Ovary (tissue), 9 donors: ENCODE results near the gene BRPF1. TPM values are rescaled to one million over a fixed set of nuclear protein-coding genes. Genes with fewer than 3 reads are reported as not detected.

Source experiments
- DNase-seq, 5 donors: peaks; one replicate each; pipeline ENCODE4 v3.0.0-alpha.2; 2019 to 2020
- H3K27ac ChIP-seq, 2 donors: fragments of 200-600 bp; one replicate each; pipeline versions ENCODE4 v1.5.1 to v1.8.0; 2019 to 2022
- H3K27me3 ChIP-seq: fragments of 200-600 bp; one replicate; pipeline ENCODE4 v1.8.0; 2022
- H3K36me3 ChIP-seq: fragments of 200-600 bp; sonication (generic); one replicate; pipeline ENCODE4 v1.5.1; 2019
- H3K4me1 ChIP-seq: one replicate; pipeline ENCODE4 v1.8.1; 2013; ENCODE audit warnings: mild to moderate bottlenecking, moderate library complexity; ENCODE audit not compliant: insufficient read depth
- H3K4me3 ChIP-seq: fragments of 200-600 bp; sonication (generic); one replicate; pipeline ENCODE4 v1.5.1; 2017
- H3K9me3 ChIP-seq, 2 donors: fragments of 200-600 bp in 1 of 2; sonication (generic) in 1 of 2; one replicate each; pipeline versions ENCODE4 v1.5.1 to v1.8.1; 2013 to 2019; ENCODE audit warnings: mild to moderate bottlenecking in 1 of 2, moderate library complexity in 1 of 2
- CTCF ChIP-seq, 3 donors: fragments of 450-650 bp in 2 of 3; fragments of 200-600 bp in 1 of 3; IDR thresholded peaks; one replicate each; pipeline versions ENCODE4 v1.5.1 to v1.8.0; 2016 to 2022; ENCODE audit warnings: antibody characterized with exemption in 3 of 3, mild to moderate bottlenecking in 1 of 3
- EP300 ChIP-seq: sonication (generic); formaldehyde crosslinking; IDR thresholded peaks from one replicate; pipeline ENCODE4 v1.6.1; 2017; ENCODE audit warnings: antibody characterized with exemption
- POLR2A ChIP-seq: fragments of 450-650 bp; IDR thresholded peaks from one replicate; pipeline ENCODE4 v1.6.1; 2017; ENCODE audit warnings: antibody characterized with exemption, mild to moderate bottlenecking, moderate library complexity
- WGBS, 3 donors: extraction: QIAGEN DNeasy Blood & Tissue Kit in 1 of 3; methylation state at CpG; one replicate each; pipeline versions ENCODE4 v1.1.5 to v1.1.7; 2013 to 2017; 5-methylcytosine and 5-hydroxymethylcytosine counted together
- intact Hi-C, 4 donors: fragments of 100-400 bp; cut with DNase I; formaldehyde crosslinking; loops; one replicate each; pipeline versions ENCODE4 v1.11.0 to v1.15.1; 2022 to 2023
- polyA plus RNA-seq, 2 donors: library from polyadenylated mRNA; stranded (reverse); fragments of 200-250 nt in 1 of 2; fragments of 350-450 nt in 1 of 2; fragmentation: Illumina TruSeq in 1 of 2; extraction: RNeasy Lipid Tissue Mini Kit (QIAGEN cat#74804) in 1 of 2; gene quantifications; one replicate each; pipeline ENCODE4 v1.2.3, GENCODE V29; 2013 to 2014
- total RNA-seq, 7 donors: library from RNA; depleted of rRNA in 2 of 7; stranded (reverse); fragments of >200 nt in 2 of 7; fragmentation: NEBNext Ultra II Directional in 3 of 7; extraction: Animal tissue kit (Norgen Biotek cat#: 25700) in 3 of 7; gene quantifications; one replicate each; pipeline versions ENCODE4 v1.1.0 to v1.2.4, GENCODE V29; 2016 to 2023
- donor health status: DM: no; HTN: no; CAD: no; lungs with moderate emphysema.
- donor health status: DM: no; HTN: no; CAD: no.
- donor health status: Bipolar disorder and iron deficiency.
- donor health status: DM: yes; HTN: yes; CAD: no.
- donor health status: DM: no; HTN: no; CAD: no.
- donor health status: DM: yes; HTN: yes; CAD: no.

BRPF1 gene
- total and polyA plus RNA-seq, 9 donors = 7.2 to 26.4 (median 16.7) TPM

- 90 to 93% (median 92%) methylated on average over 10 of the region's 10 CpGs for WGBS, 3 donors
- no peak for DNase-seq
- intact Hi-C loops = no loop called here
- Histone ChIP-seq H3K4me3 (no peak overlapping the region), H3K9me3 (no peaks in the 10 kb centered on the region), H3K27ac (no peak overlapping the region), H3K36me3 (no peaks in the 10 kb centered on the region), H3K27me3 (no peaks in the 10 kb centered on the region), H3K4me1 (no peaks in the 10 kb centered on the region)
- no peak for TF ChIP-seq CTCF (IDR thresholded peaks at IDR 0.05)
- TF ChIP-seq EP300 = no peak
- TF ChIP-seq POLR2A = no peak
Observed at GRCh38 chr3:9760779-9761505, 29.4 kb downstream of the BRPF1 start.

- WGBS, 3 donors = 89 to 93% (median 90%) methylated on average over 5 of the region's 5 CpGs
- Histone ChIP-seq H3K9me3 (no peaks in the 10 kb centered on the region), H3K27me3 (no peaks in the 10 kb centered on the region), H3K36me3 (no peaks in the 10 kb centered on the region), H3K27ac (no peak overlapping the region), H3K4me3 (no peak overlapping the region), H3K4me1 (no peaks in the 10 kb centered on the region)
- TF ChIP-seq EP300 = no peak
- TF ChIP-seq POLR2A = no peak
- TF ChIP-seq CTCF (IDR thresholded peaks at IDR 0.05) = no peak
- intact Hi-C loops = no loop called here
- no peak for DNase-seq
Observed at GRCh38 chr3:9761919-9762318, 30.4 kb downstream of the BRPF1 start.

GRCh38 chr3:9762871-9763270, 31.3 kb downstream of the BRPF1 start:
- H3K27me3 ChIP-seq = no peaks in the 10 kb centered on the region
- no peak overlapping the region for H3K4me3 ChIP-seq
- H3K27ac ChIP-seq = no peak overlapping the region
- no peaks in the 10 kb centered on the region for H3K4me1 ChIP-seq
- no peaks in the 10 kb centered on the region for H3K9me3 ChIP-seq
- 86 to 87% (median 87%) methylated on average over 8 of the region's 8 CpGs for WGBS, 3 donors
- DNase-seq = no peak
- intact Hi-C loops = no loop called here
- TF ChIP-seq EP300 (no peak), CTCF (IDR thresholded peaks at IDR 0.05) (no peak)
- no peaks in the 10 kb centered on the region for H3K36me3 ChIP-seq

- no peaks in the 10 kb centered on the region for H3K36me3 ChIP-seq
Observed at GRCh38 chr3:9765865-9766264, 34.3 kb downstream of the BRPF1 start.

More at GRCh38 chr3:9765865-9766264, 34.3 kb downstream of the BRPF1 start:
- Histone ChIP-seq H3K27ac (no peak overlapping the region), H3K4me1 (peaks cover 6% of the 10 kb centered on the region), H3K27me3 (no peaks in the 10 kb centered on the region), H3K9me3 (no peaks in the 10 kb centered on the region), H3K4me3 (no peak overlapping the region)
- no peak for DNase-seq
- intact Hi-C loops = no loop called here
- TF ChIP-seq CTCF (IDR thresholded peaks at IDR 0.05) = no peak
- no peak for TF ChIP-seq EP300
- TF ChIP-seq POLR2A = no peak
- 85 to 95% (median 86%) methylated on average over 4 of the region's 4 CpGs for WGBS, 3 donors
